ENCODE measurements around the gene DDA1.

DNA sequence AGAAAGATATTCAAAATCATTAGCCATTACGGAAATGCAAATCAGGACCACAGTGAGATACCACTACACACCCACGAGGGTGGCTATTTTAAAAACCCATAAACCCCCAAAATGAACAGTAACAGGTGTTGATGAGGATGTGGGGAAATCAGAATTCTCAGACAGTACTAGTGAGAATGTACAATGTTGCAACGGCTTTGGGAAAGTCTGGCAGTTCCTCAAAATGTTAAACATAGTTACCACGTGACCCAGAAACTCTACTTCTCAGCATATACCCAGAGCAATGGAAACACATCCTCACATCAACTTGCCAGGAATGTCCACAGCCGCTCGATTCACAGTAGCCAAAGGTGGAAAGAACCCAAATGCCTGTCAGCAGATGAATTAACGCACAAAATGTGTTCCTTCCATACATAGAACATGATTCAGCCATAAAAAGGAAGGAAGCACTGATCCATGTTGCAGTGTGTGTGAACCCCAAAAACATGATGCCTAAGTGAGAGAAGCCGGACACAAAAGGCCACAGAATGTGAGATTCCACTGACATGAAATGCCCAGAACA, 60.7 kb downstream of the DDA1 start:
- TF ChIP-seq POLR2A (IDR thresholded peaks at IDR 0.05), result no peak
- no peak for TF ChIP-seq CTCF (IDR thresholded peaks at IDR 0.05)

Measured in adrenal gland (tissue), 5 donors.